Measurements from ENCODE around the gene TLE4. TPM values are rescaled to one million over a fixed set of nuclear protein-coding genes. Genes with fewer than 3 reads are reported as not detected.
"Not testable (repeated sequence)": the region's sequence is repeated elsewhere in the genome, so short reads cannot be mapped to it uniquely, and the experiment has no call there.

TLE4 gene
- total RNA-seq, 2 donors from 2014 or later: 50.9 to 73.6 TPM

DNA sequence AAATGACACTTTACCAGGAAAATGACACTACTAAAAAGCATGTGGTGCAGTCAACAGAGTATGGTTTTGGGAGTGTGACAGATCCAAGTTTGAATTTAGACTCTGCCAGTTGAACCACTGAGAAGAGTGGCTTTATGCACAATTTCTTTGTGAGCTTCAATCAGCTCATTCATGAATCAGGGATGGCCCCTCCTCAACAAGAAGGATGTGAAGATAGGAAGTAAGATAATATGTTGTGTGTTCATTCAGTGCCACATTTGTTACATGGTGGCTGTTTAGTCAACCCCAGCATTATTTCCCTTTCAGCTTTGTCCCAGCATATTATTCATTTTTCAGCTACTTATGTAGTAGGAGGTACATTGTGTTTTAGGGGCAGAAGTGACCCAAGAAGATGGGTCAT lies 140.1 kb downstream of the TLE4 start:
- peaks cover 30 to 34% of the 10 kb centered on the region in 2 donors for H3K4me1 Mint-ChIP-seq (ENCODE audit: low read depth in 2 of 2)
- H3K4me3 Mint-ChIP-seq: no peak overlapping the region
- H3K9me3 Mint-ChIP-seq: no peaks in the 10 kb centered on the region
- ATAC-seq: no peak
- H3K36me3 Mint-ChIP-seq: peaks cover 31% of the 10 kb centered on the region
- H3K27ac Mint-ChIP-seq: peak overlapping the region in 1 of 2 donors; percentile 20
- DNase-seq (ENCODE audit: low spot score): no peak
- H3K27me3 Mint-ChIP-seq: no peaks in the 10 kb centered on the region

DNA sequence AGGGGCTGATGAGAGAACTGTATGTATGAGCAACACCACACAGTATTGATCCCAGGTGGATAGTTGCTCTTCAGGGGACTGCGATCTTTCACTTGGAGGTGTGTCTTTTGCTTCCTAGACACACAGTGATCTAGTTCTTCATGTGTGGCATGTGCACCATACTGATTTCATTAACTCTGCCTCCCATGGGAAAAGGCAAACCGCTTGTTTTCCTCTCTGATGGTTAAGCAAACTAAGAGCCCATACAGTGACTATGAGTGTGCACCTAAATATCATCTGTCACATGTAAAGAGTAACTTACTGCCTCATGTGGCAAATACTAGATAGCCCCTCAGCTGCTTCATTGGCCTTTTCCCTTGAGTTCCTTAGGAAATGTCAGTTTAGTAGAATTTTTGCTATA lies 147.3 kb downstream of the TLE4 start:
- Mint-ChIP-seq H3K9me3 (no peaks in the 10 kb centered on the region), H3K4me1 (ENCODE audit: low read depth in 2 of 2) (peaks cover 0 to 3% of the 10 kb centered on the region in 2 donors), H3K27me3 (no peaks in the 10 kb centered on the region), H3K36me3 (peaks cover 36% of the 10 kb centered on the region), H3K27ac (no peak overlapping the region), H3K4me3 (no peak overlapping the region)
- DNase-seq (ENCODE audit: low spot score): no peak
- no peak for ATAC-seq

DNA sequence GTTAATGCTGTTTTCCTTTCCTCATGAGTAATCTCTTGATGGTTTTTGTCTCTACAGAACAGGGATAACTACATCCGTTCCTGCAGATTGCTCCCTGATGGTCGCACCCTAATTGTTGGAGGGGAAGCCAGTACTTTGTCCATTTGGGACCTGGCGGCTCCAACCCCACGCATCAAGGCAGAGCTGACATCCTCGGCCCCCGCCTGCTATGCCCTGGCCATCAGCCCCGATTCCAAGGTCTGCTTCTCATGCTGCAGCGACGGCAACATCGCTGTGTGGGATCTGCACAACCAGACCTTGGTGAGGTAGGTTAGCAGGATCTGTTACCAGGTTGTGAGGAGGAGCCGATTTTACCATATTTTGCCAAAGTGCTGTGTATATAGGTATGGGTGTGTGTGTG lies 148.2 kb downstream of the TLE4 start:
- DNase-seq (ENCODE audit: low spot score) (no peak), ATAC-seq (no peak)
- no peaks in the 10 kb centered on the region for H3K27me3 Mint-ChIP-seq
- H3K4me3 Mint-ChIP-seq: no peak overlapping the region
- H3K4me1 Mint-ChIP-seq (ENCODE audit: low read depth in 2 of 2): no peaks in the 10 kb centered on the region
- no peaks in the 10 kb centered on the region for H3K9me3 Mint-ChIP-seq
- H3K36me3 Mint-ChIP-seq: peaks cover 30% of the 10 kb centered on the region
- no peak overlapping the region for H3K27ac Mint-ChIP-seq

DNA sequence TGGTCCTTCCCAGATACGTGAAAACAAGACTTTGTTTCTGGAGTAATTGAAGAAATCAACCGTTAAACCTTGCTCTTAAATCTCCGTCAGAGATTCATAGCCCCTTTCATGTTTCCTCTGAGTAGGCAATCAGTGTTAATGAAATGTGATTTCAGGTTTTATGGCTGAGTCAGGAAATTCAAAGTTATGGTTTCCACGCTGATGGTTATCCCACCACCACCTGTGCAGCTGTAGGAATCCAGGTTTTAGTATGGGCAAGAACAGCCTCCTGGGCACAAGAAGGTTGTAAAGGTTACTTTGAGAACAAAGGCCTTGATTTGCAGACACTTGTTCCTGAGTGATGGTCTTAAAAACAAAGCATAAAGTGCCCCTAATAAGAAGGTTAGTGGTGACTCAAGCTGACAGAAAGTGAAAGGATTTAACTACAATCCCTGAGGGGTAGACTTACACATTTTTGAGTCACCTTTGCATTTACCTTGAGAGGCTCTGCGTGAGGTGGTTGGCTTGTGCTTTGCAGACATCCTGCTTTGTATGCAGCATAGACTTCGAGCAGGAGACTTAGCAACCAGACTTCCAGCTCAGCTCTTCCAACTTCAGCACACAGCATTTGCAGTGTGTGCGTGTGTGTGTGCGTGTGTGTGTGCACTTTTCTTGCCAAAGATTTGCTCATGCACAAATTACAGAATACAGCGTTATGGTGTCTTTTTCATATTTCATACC lies 159.6 kb downstream of the TLE4 start:
- Mint-ChIP-seq H3K9me3 (peaks cover 11% of the 10 kb centered on the region), H3K36me3 (peaks cover 13% of the 10 kb centered on the region), H3K27me3 (no peaks in the 10 kb centered on the region), H3K4me3 (no peak overlapping the region), H3K27ac (no peak overlapping the region), H3K4me1 (ENCODE audit: low read depth in 2 of 2) (peaks cover 0 to 4% of the 10 kb centered on the region in 2 donors)
- ATAC-seq (peak in 1 of 2 donors; percentile 52), DNase-seq (ENCODE audit: low spot score) (no peak)

DNA sequence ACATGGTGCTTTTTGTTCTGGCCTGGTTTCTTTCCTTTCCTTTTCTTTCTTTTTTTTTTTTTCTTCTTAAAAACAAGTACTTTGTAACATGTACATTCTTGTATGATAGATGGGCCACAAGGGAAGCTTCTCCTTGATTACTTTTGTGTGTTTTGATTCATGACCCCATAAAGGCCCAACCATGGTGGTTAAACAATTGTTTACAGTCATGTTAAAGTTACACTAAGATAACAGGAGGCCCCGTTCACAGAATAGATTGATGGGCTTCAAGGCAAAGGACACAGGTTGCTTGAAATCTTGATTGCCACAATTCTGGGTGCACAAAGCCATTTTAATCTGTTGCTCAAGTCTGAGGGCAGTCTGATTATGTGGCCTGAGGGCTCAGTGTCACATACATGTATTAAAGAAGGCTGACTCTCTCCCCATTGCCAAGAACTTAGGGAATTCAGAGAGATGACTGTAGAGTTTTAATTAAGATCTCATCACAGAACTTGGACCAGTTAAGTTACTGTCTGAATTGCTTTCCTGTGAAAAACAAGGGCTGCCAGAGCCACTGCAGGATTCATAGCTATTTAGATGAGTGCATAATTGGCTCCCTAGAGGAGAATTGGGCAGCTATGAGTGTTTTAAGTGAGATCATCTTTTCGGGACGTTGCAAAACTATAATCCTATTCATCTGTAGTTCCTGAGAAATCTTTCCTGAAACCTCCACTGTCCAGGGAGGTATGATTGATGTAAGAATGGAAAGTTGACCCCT lies 163.4 kb downstream of the TLE4 start:
- Mint-ChIP-seq H3K4me1 (ENCODE audit: low read depth in 2 of 2) (peaks cover 0 to 3% of the 10 kb centered on the region in 2 donors), H3K9me3 (peaks cover 11% of the 10 kb centered on the region), H3K27ac (no peak overlapping the region), H3K4me3 (no peak overlapping the region), H3K36me3 (peaks cover 9% of the 10 kb centered on the region), H3K27me3 (no peaks in the 10 kb centered on the region)
- ATAC-seq (no peak), DNase-seq (ENCODE audit: low spot score) (no peak)

DNA sequence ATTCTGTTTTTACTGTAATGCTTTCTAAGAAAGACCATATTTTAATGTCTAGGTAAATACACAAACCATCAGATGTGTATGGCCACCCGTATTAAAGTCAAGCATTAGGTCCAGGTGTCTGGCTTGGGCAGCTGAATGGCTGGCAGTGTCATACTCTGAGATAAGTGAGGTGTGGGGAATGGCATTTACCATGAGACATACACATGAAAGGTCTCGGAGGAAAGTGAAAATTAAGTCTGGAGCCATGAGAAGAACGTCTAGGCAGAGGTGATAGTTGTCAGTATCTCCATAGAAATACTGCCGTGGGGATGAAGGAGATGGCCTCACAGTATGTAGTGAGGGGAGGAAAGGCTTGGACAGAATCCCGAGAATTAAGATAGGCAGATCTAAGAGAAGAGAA lies 164.3 kb downstream of the TLE4 start:
- DNase-seq (ENCODE audit: low spot score) (no peak), ATAC-seq (no peak)
- no peak overlapping the region for H3K27ac Mint-ChIP-seq
- H3K27me3 Mint-ChIP-seq: no peaks in the 10 kb centered on the region
- peaks cover 11% of the 10 kb centered on the region for H3K9me3 Mint-ChIP-seq
- H3K4me1 Mint-ChIP-seq (ENCODE audit: low read depth in 2 of 2): peaks cover 0 to 2% of the 10 kb centered on the region in 2 donors
- H3K36me3 Mint-ChIP-seq: peaks cover 9% of the 10 kb centered on the region
- H3K4me3 Mint-ChIP-seq: no peak overlapping the region

DNA sequence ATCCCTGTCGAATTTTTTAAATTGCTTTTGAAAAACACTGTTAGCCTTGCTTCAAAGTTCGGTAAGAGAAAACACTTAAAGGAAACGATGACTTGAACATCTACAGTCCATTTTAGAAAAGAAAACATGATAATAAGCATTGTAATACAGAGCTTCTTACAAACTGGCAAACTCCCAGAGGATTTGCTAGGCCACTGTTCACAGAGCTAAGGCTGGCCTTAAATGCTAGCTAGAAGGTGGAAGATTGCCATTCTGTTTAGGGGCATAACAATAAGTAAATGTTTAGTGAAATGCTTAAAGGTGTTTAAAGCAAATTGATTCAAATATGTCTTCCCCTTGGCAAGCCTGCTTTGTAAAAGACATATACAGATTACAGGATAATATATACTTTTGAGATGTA lies 169.6 kb downstream of the TLE4 start:
- no peak for ATAC-seq
- H3K27me3 Mint-ChIP-seq: no peaks in the 10 kb centered on the region
- no peaks in the 10 kb centered on the region for H3K9me3 Mint-ChIP-seq
- DNase-seq (ENCODE audit: low spot score): no peak
- peaks cover 0 to 12% of the 10 kb centered on the region in 2 donors for H3K4me1 Mint-ChIP-seq (ENCODE audit: low read depth in 2 of 2)
- H3K27ac Mint-ChIP-seq: no peak overlapping the region
- no peak overlapping the region for H3K4me3 Mint-ChIP-seq
- no peaks in the 10 kb centered on the region for H3K36me3 Mint-ChIP-seq

DNA sequence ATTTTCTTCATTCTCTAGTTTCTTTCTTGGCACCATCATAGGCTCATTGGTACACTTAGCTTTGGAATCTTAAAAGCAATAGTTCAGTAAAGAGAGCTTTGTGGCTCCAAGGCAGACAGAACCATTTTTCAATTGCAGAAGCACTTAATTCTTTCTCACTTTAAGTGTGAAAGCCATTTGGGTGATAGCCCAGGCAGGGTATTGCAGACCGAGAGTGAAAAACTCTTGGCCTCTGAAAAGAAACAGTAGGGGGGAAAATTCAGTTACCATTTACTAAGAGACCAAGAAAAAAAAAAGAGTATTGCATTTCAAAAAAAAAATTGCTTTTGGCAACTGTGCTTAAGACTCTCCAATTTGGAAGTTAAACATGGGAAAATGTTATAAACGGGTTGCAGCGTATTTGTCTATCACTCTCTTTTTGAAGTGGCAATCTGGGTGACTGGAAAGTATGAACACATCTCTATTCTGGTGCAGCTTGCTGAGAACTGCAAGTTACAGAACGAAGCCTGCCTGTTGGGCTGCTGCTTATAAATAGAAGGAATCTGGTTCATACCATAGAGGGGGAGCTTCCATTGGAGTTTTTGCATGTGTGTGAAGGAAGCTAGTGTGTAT lies 170.5 kb downstream of the TLE4 start:
- Mint-ChIP-seq H3K9me3 (no peaks in the 10 kb centered on the region), H3K27ac (no peak overlapping the region), H3K4me1 (ENCODE audit: low read depth in 2 of 2) (peaks cover 0 to 12% of the 10 kb centered on the region in 2 donors), H3K27me3 (no peaks in the 10 kb centered on the region), H3K4me3 (no peak overlapping the region), H3K36me3 (no peaks in the 10 kb centered on the region)
- DNase-seq (ENCODE audit: low spot score) (no peak), ATAC-seq (peak in 1 of 2 donors; percentile 40)

DNA sequence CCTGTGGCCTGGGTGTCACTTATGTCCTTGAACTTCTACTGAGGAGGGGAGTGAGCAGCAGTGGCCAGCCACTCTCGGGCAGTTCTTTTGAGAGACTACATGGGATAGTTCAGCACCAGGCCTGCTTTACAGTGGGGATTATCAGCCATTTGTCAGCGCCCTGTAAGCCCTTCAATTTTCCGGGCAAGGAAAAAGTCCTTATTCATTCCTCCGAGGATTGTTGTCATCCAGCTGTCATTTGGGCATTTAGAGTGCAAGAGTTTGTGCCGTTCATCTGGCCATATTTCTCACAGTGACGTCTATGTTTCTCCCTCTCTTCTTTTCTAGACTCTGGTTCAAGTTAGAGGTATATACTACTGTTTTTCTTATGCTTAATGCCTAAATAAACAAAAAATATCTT lies 172.8 kb downstream of the TLE4 start:
- Mint-ChIP-seq H3K36me3 (no peaks in the 10 kb centered on the region), H3K27me3 (peaks cover 6 to 12% of the 10 kb centered on the region in 2 donors), H3K4me1 (ENCODE audit: low read depth in 2 of 2) (peaks cover 0 to 12% of the 10 kb centered on the region in 2 donors), H3K4me3 (no peak overlapping the region), H3K27ac (no peak overlapping the region), H3K9me3 (no peaks in the 10 kb centered on the region)
- DNase-seq (ENCODE audit: low spot score) (no peak), ATAC-seq (no peak)

DNA sequence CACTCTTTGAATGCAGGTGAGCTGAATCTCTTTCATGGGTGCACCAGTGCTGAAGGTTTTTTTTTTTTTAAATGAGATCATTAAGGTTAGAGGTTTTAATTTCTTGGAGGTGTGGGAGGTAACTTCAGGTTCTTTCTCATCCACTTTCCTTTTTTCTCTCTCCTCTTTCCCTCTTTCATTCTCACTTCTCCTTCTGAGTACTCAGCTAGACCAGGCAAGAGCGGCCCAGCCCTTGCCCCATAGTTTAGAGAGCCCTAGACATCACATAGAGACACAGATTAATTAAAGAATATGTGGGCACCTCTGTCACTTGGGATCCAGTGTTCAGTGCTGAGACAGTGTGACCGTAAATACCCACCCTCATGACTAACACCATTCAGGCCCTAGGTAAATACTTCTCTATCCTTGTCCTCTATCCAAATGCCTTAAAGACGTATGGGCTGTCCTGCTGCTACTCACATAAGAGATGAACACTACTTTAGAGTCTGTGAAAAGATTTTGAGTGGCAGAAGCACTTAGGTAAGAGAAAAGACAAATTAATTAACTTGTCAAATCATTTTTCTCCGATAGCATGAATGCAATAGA lies 174.1 kb downstream of the TLE4 start:
- ATAC-seq (no peak), DNase-seq (ENCODE audit: low spot score) (no peak)
- H3K36me3 Mint-ChIP-seq: no peaks in the 10 kb centered on the region
- no peaks in the 10 kb centered on the region for H3K9me3 Mint-ChIP-seq
- peaks cover 6 to 12% of the 10 kb centered on the region in 2 donors for H3K27me3 Mint-ChIP-seq
- H3K27ac Mint-ChIP-seq: no peak overlapping the region
- H3K4me1 Mint-ChIP-seq (ENCODE audit: low read depth in 2 of 2): peaks cover 0 to 12% of the 10 kb centered on the region in 2 donors
- no peak overlapping the region for H3K4me3 Mint-ChIP-seq

DNA sequence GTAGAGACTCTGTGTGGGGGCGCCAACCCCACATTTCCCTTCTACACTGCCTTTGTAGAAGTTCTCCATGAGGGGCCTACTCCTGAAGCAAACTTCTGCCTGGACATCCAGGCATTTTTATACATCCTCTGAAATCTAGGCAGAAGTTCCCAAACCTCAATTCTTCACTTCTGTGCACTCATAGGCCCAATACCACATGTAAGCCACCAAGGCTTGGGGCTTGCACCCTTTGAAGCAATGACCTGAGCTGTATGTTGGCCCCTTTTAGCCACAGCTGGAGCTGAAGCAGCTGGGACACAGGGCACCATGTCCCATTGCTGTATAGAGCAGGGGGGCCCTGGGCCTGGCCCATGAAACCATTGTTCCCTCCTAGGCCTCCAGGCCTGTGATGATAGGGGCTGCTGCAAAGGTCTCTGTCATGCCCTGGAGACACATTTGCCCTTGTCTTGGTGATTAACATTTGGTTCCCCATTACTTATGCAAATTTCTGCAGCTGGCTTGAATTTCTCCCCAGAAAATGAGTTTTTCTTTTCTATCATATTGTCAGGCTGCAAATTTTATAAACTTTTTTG lies 180.2 kb downstream of the TLE4 start:
- peaks cover 6 to 12% of the 10 kb centered on the region in 2 donors for H3K27me3 Mint-ChIP-seq
- not testable (repeated sequence) for ATAC-seq; H3K4me3 Mint-ChIP-seq; DNase-seq (ENCODE audit: low spot score); H3K27ac Mint-ChIP-seq; H3K36me3 Mint-ChIP-seq; H3K4me1 Mint-ChIP-seq (ENCODE audit: low read depth in 2 of 2); H3K9me3 Mint-ChIP-seq

DNA sequence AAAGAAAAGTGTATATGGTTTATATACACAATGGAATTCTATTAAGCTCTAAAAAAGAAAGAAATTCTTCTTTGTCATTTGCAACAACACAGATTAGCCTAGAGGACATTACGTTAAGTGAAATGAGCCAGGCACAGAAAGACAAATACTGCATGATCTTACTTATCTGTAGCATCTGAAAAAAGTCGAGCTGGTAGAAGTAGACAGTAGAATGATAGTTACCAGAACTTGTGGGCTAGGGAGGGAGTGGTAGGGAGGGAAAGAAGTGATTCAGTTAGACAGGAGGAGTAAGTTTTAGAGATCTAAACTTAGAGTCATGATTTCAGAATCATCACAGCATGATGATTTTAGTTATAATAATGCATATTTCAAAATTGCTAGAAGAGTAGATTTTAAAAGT lies 184.6 kb downstream of the TLE4 start:
- Mint-ChIP-seq H3K9me3 (no peaks in the 10 kb centered on the region), H3K36me3 (no peaks in the 10 kb centered on the region), H3K27ac (no peak overlapping the region), H3K4me3 (no peak overlapping the region), H3K4me1 (ENCODE audit: low read depth in 2 of 2) (no peaks in the 10 kb centered on the region), H3K27me3 (no peaks in the 10 kb centered on the region)
- DNase-seq (ENCODE audit: low spot score): no peak
- no peak for ATAC-seq

DNA sequence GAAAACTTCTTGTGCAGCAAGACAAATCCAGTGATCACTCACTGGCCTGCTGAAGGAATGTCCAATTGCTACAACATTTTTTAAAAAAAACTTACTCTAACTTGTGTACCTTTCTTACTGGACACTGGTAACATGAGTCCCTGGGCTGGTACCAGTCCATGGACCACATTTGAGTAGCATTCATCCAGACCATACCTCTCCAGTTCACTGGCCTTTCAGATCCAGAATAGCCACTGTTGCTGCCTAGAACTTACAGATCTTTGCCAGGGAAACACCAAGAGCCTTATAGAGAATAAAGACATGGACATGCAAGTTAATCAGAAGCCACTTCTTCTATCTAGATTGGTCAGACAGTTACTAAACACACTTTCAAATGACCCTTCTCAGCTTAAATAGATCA lies 185.3 kb downstream of the TLE4 start:
- Mint-ChIP-seq H3K4me1 (ENCODE audit: low read depth in 2 of 2) (no peaks in the 10 kb centered on the region), H3K27me3 (no peaks in the 10 kb centered on the region), H3K27ac (no peak overlapping the region), H3K4me3 (no peak overlapping the region), H3K36me3 (no peaks in the 10 kb centered on the region), H3K9me3 (no peaks in the 10 kb centered on the region)
- no peak for DNase-seq (ENCODE audit: low spot score)
- ATAC-seq: no peak
